Adrenal gland (tissue), 5 donors: ENCODE data around the gene LPO.

ENCODE experiments used
- CTCF ChIP-seq, 6 experiments: fragments of 450-650 bp in 4 of 6; fragments of 200-600 bp in 2 of 6; sonication (generic) in 1 of 6; IDR thresholded peaks; 1 replicate in 5 of 6; 2 replicates in 1 of 6; pipeline versions ENCODE4 v1.5.1 to v1.8.0; 2016 to 2021; ENCODE audit warnings: antibody characterized with exemption in 6 of 6, mild to moderate bottlenecking in 2 of 6, moderate library complexity in 1 of 6
- POLR2A ChIP-seq, 2 donors: fragments of 450-650 bp; IDR thresholded peaks; one replicate each; pipeline ENCODE4 v1.6.1; 2017; ENCODE audit warnings: antibody characterized with exemption in 2 of 2, mild to moderate bottlenecking in 2 of 2, moderate library complexity in 1 of 2
- donor health status: DM: no; HTN: no; CAD: no.

GRCh38 chr17:58202859-58203258 is 35.5 kb upstream of the LPO start:
- TF ChIP-seq CTCF (IDR thresholded peaks at IDR 0.05) (no peak), POLR2A (IDR thresholded peaks at IDR 0.05) (no peak)
